ENCODE data around the gene SLC12A4.
A peak's percentile ranks its signal among the peaks of the same experiment; 100 is the strongest.
"Not testable (repeated sequence)": the region's sequence is repeated elsewhere in the genome, so short reads cannot be mapped to it uniquely, and the experiment has no call there.

Gene SLC12A4

GRCh38 chr16:67968400-67969253 lies at the start of gene SLC12A4:
Gene SLC12A4, minus strand, starts transcription at chr16:67968637. Its CDS starts 84 bp downstream, at chr16:67968553.
- peak; percentile 92 for DNase-seq (ENCODE audit: low spot score)

GRCh38 chr16:68015681-68016080 lies 47.2 kb upstream of the SLC12A4 start, which contains the start of gene DPEP2NB:
Gene DPEP2NB, minus strand, starts transcription at chr16:68015911. Its CDS starts 141 bp downstream, at chr16:68015770.
- no peak for DNase-seq (ENCODE audit: low spot score)

GRCh38 chr16:68013440-68013839 lies 45.0 kb upstream of the SLC12A4 start:
- no peak for DNase-seq (ENCODE audit: low spot score)

GRCh38 chr16:68009872-68010271 lies 41.4 kb upstream of the SLC12A4 start:
- DNase-seq (ENCODE audit: low spot score) = not testable (repeated sequence)

GRCh38 chr16:68009157-68009735 lies 40.8 kb upstream of the SLC12A4 start:
- DNase-seq (ENCODE audit: low spot score) = no peak

- DNase-seq (ENCODE audit: low spot score) = no peak
Measured at GRCh38 chr16:68005786-68006286, 37.4 kb upstream of the SLC12A4 start.

- DNase-seq (ENCODE audit: low spot score) = no peak
Measured at GRCh38 chr16:68005211-68005610, 36.8 kb upstream of the SLC12A4 start.

- DNase-seq (ENCODE audit: low spot score) = no peak
Measured at GRCh38 chr16:68003031-68003430, 34.6 kb upstream of the SLC12A4 start.

GRCh38 chr16:68000450-68000849 lies 32.0 kb upstream of the SLC12A4 start:
- DNase-seq (ENCODE audit: low spot score) = no peak

GRCh38 chr16:67999985-68000384 lies 31.5 kb upstream of the SLC12A4 start:
- DNase-seq (ENCODE audit: low spot score) = peak; percentile 75

- peak; percentile 78 for DNase-seq (ENCODE audit: low spot score)
Measured at GRCh38 chr16:67998779-67999688, 30.6 kb upstream of the SLC12A4 start, which contains the start of gene DPEP2. Gene DPEP2, minus strand, starts transcription at chr16:67999484. Its CDS starts 6,272 bp downstream, at chr16:67993212.

GRCh38 chr16:67998231-67998778 lies 29.9 kb upstream of the SLC12A4 start:
- not testable (repeated sequence) for DNase-seq (ENCODE audit: low spot score)

- DNase-seq (ENCODE audit: low spot score) = no peak
Measured at GRCh38 chr16:67996666-67997065, 28.2 kb upstream of the SLC12A4 start.

- no peak for DNase-seq (ENCODE audit: low spot score)
Measured at GRCh38 chr16:67995423-67995822, 27.0 kb upstream of the SLC12A4 start.

- DNase-seq (ENCODE audit: low spot score) = not testable (repeated sequence)
Measured at GRCh38 chr16:67994040-67994408, 25.6 kb upstream of the SLC12A4 start.

- DNase-seq (ENCODE audit: low spot score) = peak; percentile 87
Measured at GRCh38 chr16:67993207-67994039, 25.0 kb upstream of the SLC12A4 start.

GRCh38 chr16:67992661-67993206 lies 24.3 kb upstream of the SLC12A4 start:
- DNase-seq (ENCODE audit: low spot score) = no peak

GRCh38 chr16:67990018-67990386 lies 21.6 kb upstream of the SLC12A4 start:
- no peak for DNase-seq (ENCODE audit: low spot score)

GRCh38 chr16:67989322-67990017 lies 21.0 kb upstream of the SLC12A4 start:
- DNase-seq (ENCODE audit: low spot score) = no peak

- no peak for DNase-seq (ENCODE audit: low spot score)
Measured at GRCh38 chr16:67988675-67989074, 20.2 kb upstream of the SLC12A4 start.

Measured in germinal center (tissue), 1 donor.